Colonic mucosa (tissue), 4 donors: ENCODE results near the gene SCIN. TPM values are rescaled to one million over a fixed set of nuclear protein-coding genes. Genes with fewer than 3 reads are reported as not detected.
"Not testable (repeated sequence)": the region's sequence is repeated elsewhere in the genome, so short reads cannot be mapped to it uniquely, and the experiment has no call there.

Source experiments
- DNase-seq: peaks from one replicate; pipeline ENCODE4 v3.0.0-alpha.2; 2020
- H3K27ac ChIP-seq: fragments of 200-600 bp; one replicate; pipeline ENCODE4 v1.8.0; 2021
- H3K27me3 ChIP-seq: fragments of 200-600 bp; one replicate; pipeline ENCODE4 v1.8.0; 2021
- H3K36me3 ChIP-seq: fragments of 200-600 bp; one replicate; pipeline ENCODE4 v1.8.0; 2021
- H3K4me1 ChIP-seq: fragments of 200-600 bp; one replicate; pipeline ENCODE4 v1.8.0; 2021; ENCODE audit warnings: mild to moderate bottlenecking
- H3K4me3 ChIP-seq: fragments of 200-600 bp; one replicate; pipeline ENCODE4 v1.8.0; 2021
- H3K9ac ChIP-seq, 2 donors: one replicate each; pipeline ENCODE4 v1.7.0; 2013; ENCODE audit warnings: control low read depth in 2 of 2, low read depth in 2 of 2, low read length in 2 of 2
- H3K9me3 ChIP-seq: fragments of 200-600 bp; one replicate; pipeline ENCODE4 v1.8.0; 2021
- intact Hi-C: fragments of 100-400 bp; cut with DNase I; formaldehyde crosslinking; loops from one replicate; pipeline ENCODE4 v1.14.1; 2022
- total RNA-seq, 2 donors: library from RNA; stranded (reverse); fragmentation: NEBNext Ultra II Directional in 1 of 2; extraction: Animal tissue kit (Norgen Biotek cat#: 25700) in 1 of 2; gene quantifications; one replicate each; pipeline ENCODE4 v1.2.1, GENCODE V29; 2021
- TF ChIP-seq, protein P1 (sequence below): fragments of 200-600 bp; IDR thresholded peaks from one replicate; pipeline ENCODE4 v1.8.0; 2022; ENCODE audit warnings: antibody characterized with exemption, mild to moderate bottlenecking
- donor health status: healthy.
- donor health status: DM: no; HTN: no; CAD: no.
- donor health status: DM: no; HTN: no; CAD: no.

Gene SCIN
- total RNA-seq, 2 donors from 2014 or later = 20.8 to 57.4 TPM

DNA sequence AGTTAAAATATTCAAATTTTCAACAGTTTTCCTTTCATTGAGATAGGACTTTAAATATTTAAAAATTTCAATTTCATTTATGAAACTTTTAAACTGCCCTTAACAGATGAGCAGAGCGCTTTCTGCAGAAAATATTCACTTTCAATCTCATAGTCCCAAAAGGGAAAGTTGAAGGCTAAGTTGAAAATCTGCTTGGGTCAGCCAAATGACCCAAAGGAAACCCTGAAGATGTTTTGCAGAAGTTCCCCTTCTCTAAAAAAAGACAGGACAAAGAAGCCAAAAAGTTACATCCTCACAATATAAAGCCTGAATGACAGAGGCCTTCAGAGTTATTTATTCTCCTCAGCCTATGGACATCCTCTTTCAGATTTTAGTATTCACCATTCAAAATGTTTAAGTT lies 17.6 kb upstream of the SCIN start:
- no peak overlapping the region for H3K27ac ChIP-seq
- no peaks in the 10 kb centered on the region for H3K36me3 ChIP-seq
- H3K9me3 ChIP-seq = no peaks in the 10 kb centered on the region
- no peaks in the 10 kb centered on the region for H3K4me1 ChIP-seq
- intact Hi-C loops = no loop called here
- H3K27me3 ChIP-seq = no peaks in the 10 kb centered on the region
- TF ChIP-seq, protein P1, sequence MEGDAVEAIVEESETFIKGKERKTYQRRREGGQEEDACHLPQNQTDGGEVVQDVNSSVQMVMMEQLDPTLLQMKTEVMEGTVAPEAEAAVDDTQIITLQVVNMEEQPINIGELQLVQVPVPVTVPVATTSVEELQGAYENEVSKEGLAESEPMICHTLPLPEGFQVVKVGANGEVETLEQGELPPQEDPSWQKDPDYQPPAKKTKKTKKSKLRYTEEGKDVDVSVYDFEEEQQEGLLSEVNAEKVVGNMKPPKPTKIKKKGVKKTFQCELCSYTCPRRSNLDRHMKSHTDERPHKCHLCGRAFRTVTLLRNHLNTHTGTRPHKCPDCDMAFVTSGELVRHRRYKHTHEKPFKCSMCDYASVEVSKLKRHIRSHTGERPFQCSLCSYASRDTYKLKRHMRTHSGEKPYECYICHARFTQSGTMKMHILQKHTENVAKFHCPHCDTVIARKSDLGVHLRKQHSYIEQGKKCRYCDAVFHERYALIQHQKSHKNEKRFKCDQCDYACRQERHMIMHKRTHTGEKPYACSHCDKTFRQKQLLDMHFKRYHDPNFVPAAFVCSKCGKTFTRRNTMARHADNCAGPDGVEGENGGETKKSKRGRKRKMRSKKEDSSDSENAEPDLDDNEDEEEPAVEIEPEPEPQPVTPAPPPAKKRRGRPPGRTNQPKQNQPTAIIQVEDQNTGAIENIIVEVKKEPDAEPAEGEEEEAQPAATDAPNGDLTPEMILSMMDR = no peak
- H3K9ac ChIP-seq = no peak overlapping the region
- no peak overlapping the region for H3K4me3 ChIP-seq
- no peak for DNase-seq

GRCh38 chr7:12553416-12553815 lies 17.1 kb upstream of the SCIN start:
- TF ChIP-seq, protein P1 = no peak
- no peak for DNase-seq
- no peaks in the 10 kb centered on the region for H3K4me1 ChIP-seq
- H3K4me3 ChIP-seq = no peak overlapping the region
- no peak overlapping the region for H3K9ac ChIP-seq
- no peak overlapping the region for H3K27ac ChIP-seq
- H3K27me3 ChIP-seq = no peaks in the 10 kb centered on the region
- no peaks in the 10 kb centered on the region for H3K9me3 ChIP-seq
- intact Hi-C loops = no loop called here
- H3K36me3 ChIP-seq = no peaks in the 10 kb centered on the region

DNA sequence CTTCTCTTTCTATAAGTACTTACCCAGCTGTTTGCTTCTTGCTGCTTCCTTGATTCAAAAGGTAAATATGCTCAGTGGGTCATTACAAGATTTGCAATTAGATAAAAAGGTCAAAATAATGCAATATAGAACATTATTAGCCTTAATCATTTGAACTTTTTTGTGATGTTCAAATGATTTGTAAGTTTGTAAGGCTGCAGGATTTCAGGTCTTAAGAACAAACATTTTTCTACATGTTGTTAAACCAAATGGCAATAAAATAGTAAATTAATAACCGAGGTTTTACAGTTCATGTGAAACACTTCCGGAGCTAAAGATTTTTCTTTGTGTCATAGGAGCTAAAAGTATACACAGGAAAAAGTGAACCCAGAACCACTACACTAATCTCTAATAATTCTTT lies 16.2 kb upstream of the SCIN start:
- intact Hi-C loops = no loop called here
- H3K36me3 ChIP-seq = no peaks in the 10 kb centered on the region
- no peak for DNase-seq
- no peak overlapping the region for H3K27ac ChIP-seq
- H3K9me3 ChIP-seq = no peaks in the 10 kb centered on the region
- TF ChIP-seq, protein P1 = no peak
- H3K4me1 ChIP-seq = no peaks in the 10 kb centered on the region
- H3K4me3 ChIP-seq = no peak overlapping the region
- H3K27me3 ChIP-seq = no peaks in the 10 kb centered on the region
- H3K9ac ChIP-seq = no peak overlapping the region

DNA sequence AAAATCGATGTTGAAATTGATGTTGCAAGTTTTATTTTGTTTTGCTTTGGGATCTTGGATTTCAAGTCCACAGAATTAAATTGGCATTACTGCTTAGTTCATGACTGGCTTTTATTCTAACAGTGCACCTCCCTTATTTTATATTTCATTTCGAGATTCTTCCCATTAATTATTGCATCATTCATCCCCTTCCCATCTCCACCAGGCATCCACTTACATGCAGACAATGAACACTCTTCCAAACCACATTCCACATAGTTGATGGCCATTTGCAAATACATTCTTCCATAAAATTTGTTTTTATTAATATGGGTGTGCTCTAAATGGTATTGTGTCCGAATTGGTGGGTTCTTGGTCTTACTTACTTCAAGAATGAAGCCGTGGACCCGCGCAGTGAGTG lies 15.6 kb upstream of the SCIN start:
- no peak for DNase-seq
- no peaks in the 10 kb centered on the region for H3K27me3 ChIP-seq
- H3K27ac ChIP-seq = no peak overlapping the region
- no peaks in the 10 kb centered on the region for H3K9me3 ChIP-seq
- no peak overlapping the region for H3K9ac ChIP-seq
- TF ChIP-seq, protein P1 = no peak
- H3K36me3 ChIP-seq = no peaks in the 10 kb centered on the region
- H3K4me1 ChIP-seq = no peaks in the 10 kb centered on the region
- intact Hi-C loops = no loop called here
- H3K4me3 ChIP-seq = no peak overlapping the region

- H3K9me3 ChIP-seq, H3K36me3 ChIP-seq, intact Hi-C loops, H3K4me3 ChIP-seq, H3K9ac ChIP-seq, DNase-seq, H3K4me1 ChIP-seq, H3K27ac ChIP-seq, H3K27me3 ChIP-seq: not testable (repeated sequence)
Measured at GRCh38 chr7:12555695-12556094, 14.8 kb upstream of the SCIN start.

- H3K27me3 ChIP-seq, H3K4me3 ChIP-seq, H3K9me3 ChIP-seq, DNase-seq, H3K27ac ChIP-seq, H3K4me1 ChIP-seq, H3K9ac ChIP-seq, intact Hi-C loops, H3K36me3 ChIP-seq: not testable (repeated sequence)
Measured at GRCh38 chr7:12556139-12556792, 14.3 kb upstream of the SCIN start.
